Smooth muscle cell of the coronary artery (primary cell): ENCODE results near the gene RPL26. TPM values are rescaled to one million over a fixed set of nuclear protein-coding genes. Genes with fewer than 3 reads are reported as not detected.

ENCODE experiments used
- total RNA-seq: library from RNA; depleted of rRNA; stranded (reverse); fragments of >200 nt; gene quantifications from 2 replicates; pipeline ENCODE4 v1.2.3, GENCODE V29; 2014; ENCODE audit warnings: low replicate concordance

RPL26 gene
- total RNA-seq = 3,762 and 6,095 TPM in 2 replicates

DNA sequence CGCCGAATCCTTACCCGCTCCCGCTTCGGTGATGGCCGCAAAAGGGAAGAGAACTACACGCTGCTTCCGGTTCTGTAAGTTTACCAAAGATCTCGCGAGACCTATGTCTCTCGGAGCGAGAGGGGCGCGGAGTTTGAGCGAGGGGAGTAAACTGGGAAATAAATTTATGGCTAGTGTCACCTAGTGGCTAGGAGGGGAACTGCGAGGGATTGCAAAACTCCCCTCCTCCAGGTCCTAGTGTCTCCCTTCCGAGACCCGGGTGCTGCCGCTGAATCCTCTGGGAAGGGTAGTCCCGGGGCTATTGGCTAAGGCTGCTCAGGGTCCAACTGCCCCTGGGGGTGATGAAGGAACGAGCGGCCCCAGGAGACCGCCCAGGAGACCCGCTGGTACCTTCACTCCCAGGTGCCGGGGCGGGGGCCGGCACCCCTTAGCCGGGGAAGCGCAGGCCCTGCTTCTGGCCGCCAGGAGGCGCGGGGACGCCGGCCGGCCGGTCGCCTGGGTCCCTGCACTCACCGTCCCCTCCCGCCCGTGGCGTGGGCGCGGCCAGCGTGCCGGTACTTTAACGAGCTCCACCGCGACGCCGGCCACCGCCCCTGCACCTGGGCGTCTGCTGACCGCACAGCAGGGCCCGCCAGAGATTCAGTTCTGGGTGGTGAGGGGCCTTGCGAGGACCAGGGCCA, at the start of gene RPL26:
RPL26 (minus strand) TSS at position 51 of the 680 bp plus-strand sequence. CDS start 883 bp downstream, outside the sequence.

DNA sequence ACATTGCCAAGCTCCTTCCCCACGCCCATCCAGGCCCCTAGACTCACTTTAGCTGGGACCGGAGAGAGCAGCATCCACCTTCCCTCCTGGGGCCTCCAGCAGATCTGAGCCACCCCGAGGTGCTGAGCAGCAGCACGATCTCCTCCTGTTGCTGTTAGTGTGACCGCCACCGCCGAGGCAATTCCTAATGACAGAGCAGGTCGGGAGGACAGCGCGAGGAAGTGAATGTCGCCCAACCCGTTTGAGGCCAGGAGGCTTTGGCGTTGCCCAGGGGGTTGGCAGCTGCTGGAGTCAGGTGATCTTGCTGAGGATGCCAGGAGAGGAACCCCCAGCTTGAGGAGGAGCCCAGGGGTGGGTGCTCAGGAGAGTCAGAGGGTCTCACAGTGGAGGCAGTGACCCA, 14.6 kb upstream of the RPL26 start, which contains the start of gene RNF222:
RNF222 (minus strand) TSS at position 192 of the 400 bp plus-strand sequence. CDS start 4,366 bp downstream, outside the sequence.

DNA sequence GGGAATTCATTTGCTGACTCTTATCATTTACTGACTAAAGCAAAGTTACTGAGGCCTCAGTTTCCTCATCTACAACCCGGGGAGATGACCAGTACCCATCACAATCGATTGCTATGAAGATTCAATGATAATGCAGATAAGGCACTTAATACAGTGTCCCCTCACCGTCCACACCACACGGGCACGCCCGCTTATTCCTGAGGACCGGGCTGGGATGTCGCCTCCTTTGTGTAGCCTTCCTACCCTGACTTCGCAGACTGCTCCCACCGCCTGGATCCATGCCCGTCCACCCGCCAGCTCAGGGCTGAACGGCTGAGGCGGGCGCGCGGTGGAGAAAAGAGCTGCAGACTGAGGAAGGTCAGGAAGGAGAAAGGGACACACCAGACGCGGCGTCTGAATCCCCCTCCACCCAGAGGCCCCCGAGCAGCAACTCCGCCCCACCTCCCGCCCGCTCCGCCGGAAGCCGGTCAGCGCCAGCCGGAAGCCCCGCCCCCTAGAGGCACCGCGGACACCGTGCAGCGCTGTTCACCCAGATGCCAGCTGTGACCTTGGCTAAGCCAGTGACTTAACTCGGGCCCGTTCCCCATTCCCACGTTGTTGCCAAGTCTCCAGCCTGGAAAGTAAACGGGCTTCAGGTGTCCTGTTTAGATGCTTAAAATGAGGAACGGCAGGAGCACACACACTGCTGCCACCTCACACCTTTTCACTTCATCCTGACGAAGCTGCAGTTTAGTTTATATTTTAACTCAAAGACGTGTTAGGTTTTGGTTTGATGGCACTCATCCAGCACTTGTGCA, 6.5 kb downstream of the RPL26 start, which contains the start of gene KRABD2:
KRABD2 (minus strand) TSS at position 434 of the 797 bp plus-strand sequence.

DNA sequence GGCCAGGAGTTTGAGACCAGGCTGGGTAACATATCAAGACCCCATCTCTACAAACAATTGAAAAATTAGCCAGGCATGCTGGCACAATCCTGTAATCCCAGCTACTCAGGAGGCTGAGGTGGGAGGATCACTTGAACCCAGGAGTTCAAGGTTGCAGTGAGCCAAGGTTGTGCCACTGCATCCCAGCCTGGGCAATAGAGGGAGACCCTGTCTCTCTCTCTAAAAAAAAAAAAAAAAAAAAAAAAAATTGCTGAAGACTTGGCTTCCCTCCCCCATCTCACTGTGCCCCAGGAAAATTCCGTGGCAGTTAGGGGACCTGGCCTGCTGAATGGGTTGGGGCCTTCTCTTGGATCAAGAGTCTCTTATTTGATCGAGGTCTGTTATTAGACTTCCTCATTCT, 43.5 kb downstream of the RPL26 start, which contains the start of gene ODF4:
ODF4 (plus strand) TSS at position 301 of the 400 bp plus-strand sequence. CDS start 212 bp downstream, outside the sequence.

Other genes with a start within 250 kb of the RPL26 start
- gene PER1, start 230.8 kb downstream of the RPL26 start, total RNA-seq = 2.5 and 4.8 TPM in 2 replicates
- gene VAMP2, start 220.2 kb downstream of the RPL26 start, total RNA-seq = 1.9 and 4.6 TPM in 2 replicates
- 19.0 and 38.0 TPM in 2 replicates for gene TMEM107, start 206.8 kb downstream of the RPL26 start, total RNA-seq
- gene BORCS6, start 193.0 kb downstream of the RPL26 start, total RNA-seq = 4.2 and 6.9 TPM in 2 replicates
- gene AURKB, start 172.6 kb downstream of the RPL26 start, total RNA-seq = 2.2 and 8.6 TPM in 2 replicates
- gene CTC1, start 135.1 kb downstream of the RPL26 start, total RNA-seq = 2.0 and 2.3 TPM in 2 replicates
- 6.9 and 14.6 TPM in 2 replicates for gene PFAS, start 133.9 kb downstream of the RPL26 start, total RNA-seq
- 4.1 and 11.0 TPM in 2 replicates for gene RANGRF, start 94.5 kb downstream of the RPL26 start, total RNA-seq
- under 0.01 and 0.75 TPM in 2 replicates for gene SLC25A35, start 87.8 kb downstream of the RPL26 start, total RNA-seq
- gene ARHGEF15, start 73.0 kb downstream of the RPL26 start, total RNA-seq = under 0.01 and 0.70 TPM in 2 replicates
- gene ODF4, start 43.4 kb downstream of the RPL26 start, total RNA-seq = not detected in 2 replicates
- not detected in 2 replicates for gene RNF222, start 14.6 kb upstream of the RPL26 start, total RNA-seq
- 34.8 and 49.5 TPM in 2 replicates for gene NDEL1, start 52.7 kb upstream of the RPL26 start, total RNA-seq
- gene MYH10, start 247.5 kb upstream of the RPL26 start, total RNA-seq = 90.8 and 827 TPM in 2 replicates